Mesendoderm (in vitro differentiated cells): Measurements from ENCODE around the gene ATP6V1B1.
A peak's percentile ranks its signal among the peaks of the same experiment; 100 is the strongest.

Source experiments
- DNase-seq: peaks from one replicate; pipeline ENCODE4 v3.0.0; 2013
- H2AK5ac ChIP-seq: 2 replicates; pipeline ENCODE4 v1.6.1; 2013; ENCODE audit warnings: low read length, inconsistent platforms
- H2BK120ac ChIP-seq: 2 replicates; pipeline ENCODE4 v1.6.1; 2013; ENCODE audit warnings: low read depth, mild to moderate bottlenecking, low read length, moderate library complexity, mixed read lengths
- H2BK15ac ChIP-seq: replicated peaks from 2 replicates; pipeline ENCODE4 v1.6.1; 2013; ENCODE audit warnings: low read depth, mild to moderate bottlenecking, moderate library complexity
- H2BK5ac ChIP-seq: 2 replicates; pipeline ENCODE4 v1.6.1; 2013; ENCODE audit warnings: low read length, inconsistent platforms
- H3K18ac ChIP-seq: 2 replicates; pipeline ENCODE4 v1.6.1; 2013; ENCODE audit warnings: mild to moderate bottlenecking, low read length, mixed read lengths
- H3K23ac ChIP-seq: one replicate; pipeline ENCODE4 v1.6.1; 2013; ENCODE audit warnings: low read length
- H3K27ac ChIP-seq: 2 replicates; pipeline ENCODE4 v1.5.1; 2013; ENCODE audit warnings: low read depth, mild to moderate bottlenecking, inconsistent platforms, low read length, moderate library complexity
- H3K27me3 ChIP-seq: 2 replicates; pipeline ENCODE4 v1.6.1; 2013; ENCODE audit warnings: low read length, control low read depth, mild to moderate bottlenecking, inconsistent platforms; ENCODE audit not compliant: insufficient read depth, poor library complexity
- H3K36me3 ChIP-seq: 2 replicates; pipeline ENCODE4 v1.6.1; 2013; ENCODE audit warnings: low read length, inconsistent platforms; ENCODE audit not compliant: control insufficient read depth, insufficient read depth
- H3K4ac ChIP-seq: one replicate; pipeline ENCODE4 v1.6.1; 2013; ENCODE audit warnings: low read depth, mild to moderate bottlenecking, low read length, moderate library complexity
- H3K4me1 ChIP-seq: 2 replicates; pipeline ENCODE4 v1.6.1; 2013; ENCODE audit warnings: low read depth, low read length, inconsistent platforms; ENCODE audit not compliant: control insufficient read depth
- H3K4me2 ChIP-seq: 2 replicates; pipeline ENCODE4 v1.6.1; 2013; ENCODE audit warnings: low read length
- H3K4me3 ChIP-seq: 2 replicates; pipeline ENCODE4 v1.5.1; 2013; ENCODE audit warnings: mild to moderate bottlenecking, low read length
- H3K56ac ChIP-seq: one replicate; pipeline ENCODE4 v1.6.1; 2013; ENCODE audit warnings: low read length
- H3K79me1 ChIP-seq: 2 replicates; pipeline ENCODE4 v1.6.1; 2013; ENCODE audit warnings: low read length, inconsistent platforms
- H3K79me2 ChIP-seq: 2 replicates; pipeline ENCODE4 v1.6.1; 2013; ENCODE audit warnings: mild to moderate bottlenecking, low read length; ENCODE audit not compliant: control insufficient read depth, insufficient read depth
- H3K9ac ChIP-seq: 2 replicates; pipeline ENCODE4 v1.6.1; 2013; ENCODE audit warnings: low read length, inconsistent platforms
- H4K5ac ChIP-seq: one replicate; pipeline ENCODE4 v1.6.1; 2013; ENCODE audit warnings: low read length
- H4K8ac ChIP-seq: one replicate; pipeline ENCODE4 v1.6.1; 2013; ENCODE audit warnings: low read depth, mild to moderate bottlenecking, control low read depth, low read length, moderate library complexity
- WGBS: extraction: QIAGEN DNeasy Blood & Tissue Kit; methylation state at CpG from one replicate; pipeline ENCODE4 v1.1.7; 2013; ENCODE audit warnings: low lambda C conversion rate, missing lambda C conversion rate; ENCODE audit not compliant: insufficient coverage; ENCODE audit errors: extremely low coverage; 5-methylcytosine and 5-hydroxymethylcytosine counted together

Gene ATP6V1B1

DNA sequence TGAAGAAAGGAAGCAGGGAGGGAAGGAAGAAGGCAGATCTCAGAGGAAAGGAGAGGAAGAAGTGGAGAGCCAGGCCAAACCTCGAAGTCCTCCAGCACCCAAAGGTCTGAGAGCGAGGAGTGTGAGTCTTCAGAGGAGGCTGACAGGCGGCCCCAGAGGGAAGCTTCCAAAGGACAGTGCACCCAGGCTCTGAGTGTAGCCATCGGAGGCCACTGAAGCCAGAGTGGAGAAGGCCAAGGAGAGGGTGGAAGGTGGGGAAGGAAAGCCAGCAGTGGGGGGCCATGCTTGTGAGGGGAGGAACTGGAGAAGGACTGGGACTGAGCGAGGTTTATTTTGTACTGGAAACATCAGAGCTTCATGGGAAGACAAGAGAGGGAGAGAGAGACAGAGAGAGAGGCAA, 6.0 kb downstream of the ATP6V1B1 start:
- H2BK5ac ChIP-seq, result no peak overlapping the region
- H3K9ac ChIP-seq, result no peak overlapping the region
- H3K4me1 ChIP-seq, result peaks cover 5% of the 10 kb centered on the region
- H3K4me2 ChIP-seq, result no peak overlapping the region
- no CpG with 5 or more reads among the region's 5 CpGs for WGBS
- DNase-seq, result no peak
- no peak overlapping the region for H4K8ac ChIP-seq
- H3K4me3 ChIP-seq, result no peak overlapping the region
- H3K36me3 ChIP-seq, result no peaks in the 10 kb centered on the region
- no peak overlapping the region for H3K27ac ChIP-seq
- H3K4ac ChIP-seq, result no peak overlapping the region
- peaks cover 3% of the 10 kb centered on the region for H3K27me3 ChIP-seq
- H2AK5ac ChIP-seq, result no peak overlapping the region
- H3K23ac ChIP-seq, result no peak overlapping the region
- no peak overlapping the region for H2BK15ac ChIP-seq
- H3K56ac ChIP-seq, result no peak overlapping the region
- no peaks in the 10 kb centered on the region for H3K79me1 ChIP-seq
- no peaks in the 10 kb centered on the region for H3K79me2 ChIP-seq
- H2BK120ac ChIP-seq, result no peak overlapping the region
- H3K18ac ChIP-seq, result no peak overlapping the region
- H4K5ac ChIP-seq, result no peak overlapping the region

DNA sequence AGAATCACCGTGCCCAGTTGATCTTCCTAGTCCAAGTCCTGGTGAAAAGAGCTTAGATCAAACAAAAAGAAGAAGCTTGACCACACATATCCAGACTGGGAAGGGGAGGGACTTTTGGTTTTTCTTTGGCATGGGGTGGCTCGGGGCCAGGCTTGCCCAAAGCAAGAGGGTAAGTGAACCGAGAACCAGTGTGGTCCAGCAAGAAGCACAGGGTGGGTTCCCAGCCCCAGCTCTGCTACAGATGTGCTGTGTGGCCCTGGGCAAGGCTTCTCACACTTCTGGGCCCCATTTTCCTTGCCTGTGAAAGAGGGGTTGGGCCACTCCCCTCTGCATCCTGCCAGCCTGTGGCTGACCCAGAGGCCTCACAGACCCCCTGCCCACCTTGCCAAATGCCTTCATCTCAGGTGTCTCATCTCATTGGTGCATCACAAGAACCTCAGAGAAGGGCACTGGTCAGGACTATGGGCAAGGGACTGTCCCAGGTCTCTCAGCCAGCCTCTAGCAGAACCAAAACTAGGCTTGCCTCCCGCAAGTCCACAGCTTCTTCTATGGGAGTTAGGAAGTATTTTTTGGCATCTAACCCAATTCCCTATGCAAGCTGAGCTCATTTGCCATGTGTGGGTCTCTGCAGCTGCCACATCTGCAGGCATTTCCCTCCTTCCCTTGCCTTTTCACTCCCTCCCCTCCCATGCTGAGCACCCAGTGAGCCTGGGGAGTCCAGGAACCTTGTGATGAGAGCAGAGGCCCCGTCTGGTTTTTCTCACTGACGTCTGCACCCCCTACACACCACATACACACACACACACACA, 6.9 kb downstream of the ATP6V1B1 start:
- H3K18ac ChIP-seq, result no peak overlapping the region
- H2BK15ac ChIP-seq, result no peak overlapping the region
- H3K79me1 ChIP-seq, result no peaks in the 10 kb centered on the region
- peaks cover 5% of the 10 kb centered on the region for H3K27me3 ChIP-seq
- no peaks in the 10 kb centered on the region for H3K36me3 ChIP-seq
- H3K9ac ChIP-seq, result no peak overlapping the region
- no CpG with 5 or more reads among the region's 6 CpGs for WGBS
- H4K5ac ChIP-seq, result no peak overlapping the region
- no peak overlapping the region for H4K8ac ChIP-seq
- H2BK120ac ChIP-seq, result no peak overlapping the region
- no peak overlapping the region for H2AK5ac ChIP-seq
- no peak overlapping the region for H3K4me2 ChIP-seq
- H3K27ac ChIP-seq, result no peak overlapping the region
- H3K4ac ChIP-seq, result no peak overlapping the region
- H3K4me1 ChIP-seq, result peaks cover 5% of the 10 kb centered on the region
- H3K79me2 ChIP-seq, result no peaks in the 10 kb centered on the region
- H3K4me3 ChIP-seq, result no peak overlapping the region
- DNase-seq, result no peak
- H2BK5ac ChIP-seq, result no peak overlapping the region
- H3K23ac ChIP-seq, result no peak overlapping the region
- no peak overlapping the region for H3K56ac ChIP-seq

DNA sequence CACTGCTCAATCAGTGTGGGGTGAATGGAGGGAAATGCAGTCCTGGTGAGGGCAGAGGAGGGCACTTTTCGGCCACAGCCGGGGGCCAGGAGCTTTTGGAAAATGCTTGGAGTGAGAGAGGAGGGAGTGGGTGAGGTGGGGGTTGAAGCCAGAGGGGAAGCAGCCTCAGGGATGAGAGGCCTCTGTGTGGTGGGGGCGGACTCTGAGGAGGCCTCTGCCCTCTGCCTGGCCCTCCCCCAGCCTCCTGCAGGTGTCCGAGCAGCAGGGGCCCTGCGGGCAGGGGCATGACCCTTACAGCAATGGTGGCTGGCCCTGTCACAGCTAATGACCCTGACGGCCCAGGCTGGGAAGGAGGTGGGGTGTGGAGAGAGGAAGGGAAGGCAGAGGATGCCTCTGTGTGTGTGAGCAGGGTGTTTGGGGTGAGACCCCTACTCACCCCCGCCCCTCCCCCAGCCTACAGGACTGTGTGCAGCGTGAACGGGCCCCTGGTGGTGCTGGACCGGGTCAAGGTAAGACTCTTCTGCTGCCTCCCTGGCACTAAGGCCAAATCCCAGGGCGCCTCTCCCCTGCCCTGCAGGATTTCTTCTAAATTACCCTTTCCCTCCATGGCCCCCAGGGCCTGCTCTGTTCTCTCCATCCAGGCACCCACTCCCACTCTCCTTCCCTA, 7.6 kb downstream of the ATP6V1B1 start:
- Histone ChIP-seq H3K23ac (no peak overlapping the region), H4K5ac (no peak overlapping the region), H3K9ac (no peak overlapping the region), H2BK15ac (no peak overlapping the region), H3K27ac (no peak overlapping the region), H2BK5ac (no peak overlapping the region), H4K8ac (no peak overlapping the region), H3K56ac (no peak overlapping the region), H3K79me2 (no peaks in the 10 kb centered on the region), H2AK5ac (no peak overlapping the region), H3K4me3 (no peak overlapping the region), H3K4ac (no peak overlapping the region), H3K18ac (no peak overlapping the region), H3K79me1 (no peaks in the 10 kb centered on the region), H3K4me2 (no peak overlapping the region), H3K36me3 (no peaks in the 10 kb centered on the region), H3K4me1 (peaks cover 5% of the 10 kb centered on the region), H3K27me3 (peaks cover 8% of the 10 kb centered on the region), H2BK120ac (no peak overlapping the region)
- DNase-seq, result no peak
- no CpG with 5 or more reads among the region's 11 CpGs for WGBS

DNA sequence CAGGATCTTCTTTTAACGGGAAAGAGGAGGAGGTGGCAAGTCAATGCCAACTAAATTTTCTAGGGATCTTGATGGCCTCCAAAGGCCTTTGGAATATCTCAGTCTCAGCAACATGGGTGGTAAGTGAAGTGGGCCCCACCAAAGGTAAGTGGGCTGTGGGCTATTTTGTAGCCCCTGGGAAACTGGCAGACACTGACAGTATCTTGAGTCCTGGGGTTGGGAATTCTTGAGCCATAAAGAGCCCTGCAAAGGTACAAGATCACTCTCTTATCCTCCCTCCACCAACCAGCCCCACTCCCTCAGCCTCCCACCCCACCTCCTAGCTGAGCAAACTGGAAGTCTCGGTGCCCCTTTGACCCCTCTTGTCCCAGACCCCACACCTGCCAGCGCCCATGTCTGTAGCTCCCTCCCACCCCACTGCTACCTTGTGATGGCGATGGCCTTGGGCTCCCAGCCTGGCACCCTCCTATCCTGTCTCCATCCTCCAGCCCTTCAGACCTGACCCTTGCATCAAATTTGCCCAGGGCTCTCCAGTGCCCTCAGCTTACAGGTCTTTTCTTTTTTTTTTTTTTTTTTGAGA, 8.5 kb downstream of the ATP6V1B1 start:
- Histone ChIP-seq H3K79me1 (no peaks in the 10 kb centered on the region), H2BK5ac (no peak overlapping the region), H3K4me3 (no peak overlapping the region), H3K56ac (no peak overlapping the region), H3K27ac (no peak overlapping the region), H2BK15ac (no peak overlapping the region), H3K27me3 (peaks cover 8% of the 10 kb centered on the region), H3K4ac (no peak overlapping the region), H3K4me1 (no peaks in the 10 kb centered on the region), H2AK5ac (no peak overlapping the region), H2BK120ac (no peak overlapping the region), H4K5ac (no peak overlapping the region), H3K4me2 (no peak overlapping the region), H3K9ac (no peak overlapping the region), H3K79me2 (no peaks in the 10 kb centered on the region), H3K18ac (no peak overlapping the region), H3K36me3 (no peaks in the 10 kb centered on the region), H3K23ac (no peak overlapping the region), H4K8ac (no peak overlapping the region)
- no CpG with 5 or more reads among the region's 4 CpGs for WGBS
- DNase-seq, result no peak

DNA sequence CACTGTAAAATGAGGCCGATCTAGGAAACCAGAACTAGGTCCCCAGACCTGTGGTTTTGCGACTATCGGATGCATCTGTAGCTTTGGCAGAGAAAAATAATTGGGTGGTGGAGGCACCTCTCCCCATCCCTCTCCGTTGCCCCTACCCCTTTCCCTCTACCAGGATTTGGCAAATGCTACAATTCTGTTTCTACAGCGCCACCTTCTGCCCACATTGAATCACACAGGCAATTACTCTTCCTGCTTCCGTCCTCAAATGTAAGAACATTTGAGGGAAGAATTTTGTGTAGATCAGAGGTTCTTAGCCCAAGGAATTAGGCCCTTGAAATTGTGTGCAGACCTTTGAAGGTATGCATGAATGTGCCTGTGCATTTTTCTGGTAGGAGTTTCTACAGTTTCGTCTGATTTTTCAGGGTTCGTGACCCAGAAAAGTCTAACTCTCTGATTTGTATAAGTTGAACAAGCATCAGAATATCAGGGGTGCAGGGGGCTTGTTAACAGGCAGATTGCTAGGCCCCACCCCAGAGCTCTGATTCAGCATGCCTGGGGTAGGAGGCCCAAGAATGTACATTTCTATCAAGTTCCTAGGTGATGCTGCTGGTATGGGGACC, 11.2 kb downstream of the ATP6V1B1 start:
- H3K4me3 ChIP-seq, result no peak overlapping the region
- no peak overlapping the region for H3K9ac ChIP-seq
- H3K56ac ChIP-seq, result no peak overlapping the region
- no peak overlapping the region for H3K23ac ChIP-seq
- no peak overlapping the region for H3K18ac ChIP-seq
- no peak overlapping the region for H2BK5ac ChIP-seq
- peak; percentile 78 for DNase-seq
- H3K4me2 ChIP-seq, result no peak overlapping the region
- no peaks in the 10 kb centered on the region for H3K79me2 ChIP-seq
- H2BK15ac ChIP-seq, result no peak overlapping the region
- no peaks in the 10 kb centered on the region for H3K4me1 ChIP-seq
- no peak overlapping the region for H4K5ac ChIP-seq
- H2BK120ac ChIP-seq, result no peak overlapping the region
- no peak overlapping the region for H3K4ac ChIP-seq
- H3K27ac ChIP-seq, result no peak overlapping the region
- no peaks in the 10 kb centered on the region for H3K36me3 ChIP-seq
- H3K79me1 ChIP-seq, result no peaks in the 10 kb centered on the region
- H2AK5ac ChIP-seq, result no peak overlapping the region
- H4K8ac ChIP-seq, result no peak overlapping the region
- H3K27me3 ChIP-seq, result peaks cover 5% of the 10 kb centered on the region
- no CpG with 5 or more reads among the region's 8 CpGs for WGBS
